ENCODE data around the gene EPM2A.

EPM2A gene

DNA sequence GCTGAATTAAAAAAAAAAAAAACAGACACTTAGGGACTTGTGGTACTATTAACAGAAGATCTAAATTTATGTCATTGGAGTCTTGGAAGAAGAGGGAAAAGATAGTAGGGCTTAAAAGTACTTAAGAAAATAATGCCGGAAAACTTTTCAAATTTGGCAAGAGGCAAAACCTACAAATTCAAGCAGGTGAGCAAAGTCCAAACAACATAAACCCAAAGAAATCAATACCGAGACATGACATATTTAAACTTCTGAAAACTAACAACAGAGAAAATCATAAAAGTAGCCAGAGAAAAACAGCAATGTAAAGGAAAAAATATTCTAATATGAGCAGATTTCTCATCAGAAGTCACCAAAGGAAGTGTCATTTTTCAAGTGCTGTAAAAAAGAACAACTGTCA is 44.4 kb downstream of the EPM2A start:
- no peak for DNase-seq (ENCODE audit: low read depth, low spot score)
- H3K4me3 ChIP-seq (ENCODE audit: low read length) = no peak overlapping the region

DNA sequence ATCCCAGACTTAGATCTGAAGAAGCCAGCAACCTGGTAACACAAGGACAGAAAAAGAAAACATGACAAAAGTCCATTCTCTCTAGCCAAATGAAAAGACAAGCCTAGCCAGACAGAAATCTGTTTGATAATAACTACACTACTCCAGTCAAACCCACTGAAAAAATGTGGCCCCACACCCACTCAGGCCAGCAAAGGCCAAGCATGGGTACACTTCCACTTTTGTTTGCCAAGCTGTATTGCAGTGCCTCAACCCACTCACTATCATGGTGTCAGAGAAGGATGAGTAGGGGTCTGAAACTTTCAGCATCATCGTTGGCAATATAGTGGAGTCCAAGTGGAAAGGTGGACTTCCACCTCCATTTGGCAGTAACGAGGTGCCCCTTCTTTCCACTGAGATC is 45.8 kb downstream of the EPM2A start:
- no peak for DNase-seq (ENCODE audit: low read depth, low spot score)
- H3K4me3 ChIP-seq (ENCODE audit: low read length) = no peak overlapping the region

- H3K4me3 ChIP-seq (ENCODE audit: low read length) = no peak overlapping the region
- DNase-seq (ENCODE audit: low read depth, low spot score) = no peak
Observed at GRCh38 chr6:145688493-145688905, 46.8 kb downstream of the EPM2A start.

- H3K4me3 ChIP-seq (ENCODE audit: low read length) = no peak overlapping the region
- DNase-seq (ENCODE audit: low read depth, low spot score) = no peak
Observed at GRCh38 chr6:145685932-145686331, 49.4 kb downstream of the EPM2A start.

GRCh38 chr6:145681965-145682364 is 53.4 kb downstream of the EPM2A start:
- DNase-seq (ENCODE audit: low read depth, low spot score) = no peak
- no peak overlapping the region for H3K4me3 ChIP-seq (ENCODE audit: low read length)

DNA sequence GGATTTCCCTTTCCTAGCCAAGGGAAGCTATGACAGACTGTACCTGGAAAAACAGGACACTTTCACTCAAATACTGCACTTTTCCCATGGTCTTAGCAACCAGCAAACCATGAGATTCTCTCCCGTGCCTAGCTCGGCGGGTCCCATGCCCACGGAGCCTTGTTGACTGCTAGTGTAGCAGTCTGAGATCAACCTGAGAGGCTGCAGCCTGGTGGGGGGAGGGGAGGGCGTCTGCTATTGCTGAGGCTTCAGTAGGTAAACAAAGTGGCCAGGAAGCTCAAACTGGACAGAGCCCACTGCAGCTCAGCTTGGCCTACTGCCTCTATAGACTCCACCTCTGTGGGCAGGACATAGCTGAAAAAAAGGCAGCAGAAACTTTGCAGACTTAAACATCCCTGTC is 61.8 kb downstream of the EPM2A start:
- no peak for DNase-seq (ENCODE audit: low read depth, low spot score)
- no peak overlapping the region for H3K4me3 ChIP-seq (ENCODE audit: low read length)

- H3K4me3 ChIP-seq (ENCODE audit: low read length) = no peak overlapping the region
Observed at GRCh38 chr6:145670311-145670710, 65.0 kb downstream of the EPM2A start.

GRCh38 chr6:145669627-145670034 is 65.7 kb downstream of the EPM2A start:
- no peak for DNase-seq (ENCODE audit: low read depth, low spot score)

More at GRCh38 chr6:145670311-145670710, 65.0 kb downstream of the EPM2A start:
- no peak for DNase-seq (ENCODE audit: low read depth, low spot score)

GRCh38 chr6:145668844-145669243 is 66.5 kb downstream of the EPM2A start:
- DNase-seq (ENCODE audit: low read depth, low spot score) = no peak
- H3K4me3 ChIP-seq (ENCODE audit: low read length) = no peak overlapping the region

More at GRCh38 chr6:145669627-145670034, 65.7 kb downstream of the EPM2A start:
- no peak overlapping the region for H3K4me3 ChIP-seq (ENCODE audit: low read length)

DNA sequence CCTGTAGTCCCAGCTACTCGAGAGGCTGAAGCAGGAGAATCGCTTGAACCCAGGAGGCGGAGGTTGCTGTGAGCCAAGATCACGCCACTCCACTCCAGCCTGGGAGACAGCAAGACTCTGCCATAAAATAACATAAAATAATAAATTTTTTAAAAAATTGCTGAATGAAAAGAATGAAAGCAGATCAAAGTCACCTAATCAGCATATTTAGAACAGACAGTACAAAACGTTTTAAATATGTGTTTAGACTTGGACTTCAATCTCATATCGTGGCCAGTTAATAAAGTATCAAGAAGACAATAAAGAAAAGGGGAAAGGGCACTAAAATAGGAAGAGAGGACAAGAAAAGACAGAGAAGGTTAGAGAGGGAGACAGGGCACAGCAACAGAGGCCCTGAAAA is 74.6 kb downstream of the EPM2A start:
- DNase-seq (ENCODE audit: low read depth, low spot score) = no peak
- H3K4me3 ChIP-seq (ENCODE audit: low read length) = no peak overlapping the region

GRCh38 chr6:145656128-145656527 is 79.2 kb downstream of the EPM2A start:
- no peak for DNase-seq (ENCODE audit: low read depth, low spot score)
- no peak overlapping the region for H3K4me3 ChIP-seq (ENCODE audit: low read length)

DNA sequence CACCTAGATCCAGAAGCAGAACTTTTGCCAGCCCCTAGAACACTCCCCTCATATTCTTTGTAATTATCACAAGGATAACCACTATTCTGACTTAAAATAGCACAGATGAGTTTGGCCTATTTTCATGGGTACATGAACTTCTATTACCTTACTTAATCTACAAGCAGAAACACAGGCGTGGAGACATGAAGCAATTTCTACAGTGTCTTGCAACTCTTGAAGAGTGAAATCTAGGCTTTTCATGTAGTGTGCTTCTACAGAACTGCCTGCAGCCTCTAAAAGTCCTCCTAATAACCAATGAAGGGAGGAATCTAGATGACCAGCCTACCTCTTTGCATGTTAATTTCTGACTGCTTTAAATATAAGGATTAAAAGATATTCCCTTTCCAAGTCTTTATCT is 82.7 kb downstream of the EPM2A start:
- H3K4me3 ChIP-seq (ENCODE audit: low read length) = no peak overlapping the region
- no peak for DNase-seq (ENCODE audit: low read depth, low spot score)

DNA sequence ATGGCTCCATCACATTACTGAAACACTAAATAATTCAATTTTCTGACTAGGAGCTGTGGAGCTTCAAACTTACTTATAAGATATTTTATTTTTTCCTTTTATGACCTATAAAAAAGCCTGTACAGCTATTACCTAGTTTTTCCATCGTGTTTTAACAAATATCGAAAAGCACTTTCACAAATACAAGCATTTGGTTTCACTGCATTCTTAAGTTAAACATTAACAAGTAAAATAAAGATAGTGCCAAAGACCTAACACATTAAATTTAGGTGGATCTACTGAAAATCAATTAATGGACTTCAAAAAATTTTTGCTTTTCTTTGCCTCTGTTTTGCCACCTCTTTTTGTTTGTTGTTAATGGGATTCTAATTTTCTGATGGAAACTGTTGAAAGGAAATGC is 83.3 kb downstream of the EPM2A start:
- no peak for DNase-seq (ENCODE audit: low read depth, low spot score)
- H3K4me3 ChIP-seq (ENCODE audit: low read length) = no peak overlapping the region

DNA sequence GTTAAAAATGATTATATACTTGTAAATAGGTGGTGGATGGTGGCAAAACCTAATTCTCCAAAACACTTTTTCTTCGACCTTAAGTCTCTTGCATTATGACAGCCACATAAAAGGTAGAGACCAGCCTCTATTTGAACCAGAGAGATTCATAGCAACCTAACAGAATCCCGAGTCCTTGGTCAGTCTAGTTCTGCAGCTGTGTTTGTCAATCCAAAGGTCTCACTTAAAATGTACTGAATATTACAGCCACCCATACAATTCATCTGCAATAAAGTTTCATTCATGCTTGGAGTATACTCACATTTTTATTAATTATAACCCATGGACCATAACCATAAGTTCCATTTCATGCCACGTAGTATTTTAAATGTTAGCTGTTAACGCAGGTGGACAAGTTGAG is 87.2 kb downstream of the EPM2A start:
- no peak overlapping the region for H3K4me3 ChIP-seq (ENCODE audit: low read length)
- no peak for DNase-seq (ENCODE audit: low read depth, low spot score)

DNA sequence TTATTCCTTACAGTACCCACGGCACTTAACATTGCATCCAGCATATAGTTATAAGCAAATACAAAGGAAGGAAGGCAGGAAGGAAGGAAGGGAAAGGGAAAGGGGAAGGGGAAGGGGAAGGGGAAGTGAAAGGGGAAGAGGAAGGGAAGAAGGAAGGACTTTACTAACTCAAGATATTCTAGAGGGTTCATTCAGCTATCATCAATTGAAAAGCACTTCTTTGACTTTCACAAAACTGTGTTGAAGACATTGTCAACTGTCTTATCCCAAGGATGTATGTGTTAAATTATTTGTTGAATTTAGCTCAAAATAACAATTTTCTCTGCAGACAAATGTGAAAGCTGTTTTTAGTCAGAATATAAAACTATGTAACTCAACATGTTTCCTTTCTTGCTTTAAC is 87.7 kb downstream of the EPM2A start:
- no peak for DNase-seq (ENCODE audit: low read depth, low spot score)
- no peak overlapping the region for H3K4me3 ChIP-seq (ENCODE audit: low read length)

- no peak overlapping the region for H3K4me3 ChIP-seq (ENCODE audit: low read length)
- DNase-seq (ENCODE audit: low read depth, low spot score) = no peak
Observed at GRCh38 chr6:145643760-145644159, 91.6 kb downstream of the EPM2A start.

DNA sequence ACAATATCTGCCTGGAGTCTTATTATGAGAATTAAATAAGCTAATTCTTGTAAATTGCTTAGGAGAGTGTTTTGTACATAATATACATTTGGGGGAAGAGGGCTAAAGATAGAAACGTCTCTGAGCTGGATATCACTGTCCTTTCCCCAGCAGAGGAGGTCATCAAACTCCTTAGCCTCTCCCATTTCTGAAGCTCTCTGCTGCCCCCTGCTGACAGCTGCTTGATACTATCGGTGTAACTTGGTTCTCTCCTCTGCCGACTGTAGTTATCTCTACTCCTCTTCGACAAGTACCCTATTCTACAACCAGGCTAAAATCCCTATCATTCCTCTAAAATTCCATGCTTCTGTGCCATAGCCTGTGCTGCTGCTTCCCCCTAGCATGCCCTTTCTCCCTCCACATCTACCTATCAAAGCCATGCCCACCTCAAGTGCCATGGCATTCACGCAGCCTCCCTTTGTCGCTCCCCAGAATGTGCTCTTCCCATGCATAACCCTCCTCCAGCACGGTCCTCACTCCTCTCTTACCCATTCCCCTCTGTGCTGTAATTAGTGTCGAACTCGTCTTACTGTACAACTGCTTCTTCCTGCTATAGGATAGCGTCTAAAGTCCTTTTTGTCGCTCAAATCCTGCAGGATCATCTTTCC is 101.2 kb downstream of the EPM2A start:
- DNase-seq (ENCODE audit: low read depth, low spot score) = peak; percentile 59
- H3K4me3 ChIP-seq (ENCODE audit: low read length) = no peak overlapping the region

DNA sequence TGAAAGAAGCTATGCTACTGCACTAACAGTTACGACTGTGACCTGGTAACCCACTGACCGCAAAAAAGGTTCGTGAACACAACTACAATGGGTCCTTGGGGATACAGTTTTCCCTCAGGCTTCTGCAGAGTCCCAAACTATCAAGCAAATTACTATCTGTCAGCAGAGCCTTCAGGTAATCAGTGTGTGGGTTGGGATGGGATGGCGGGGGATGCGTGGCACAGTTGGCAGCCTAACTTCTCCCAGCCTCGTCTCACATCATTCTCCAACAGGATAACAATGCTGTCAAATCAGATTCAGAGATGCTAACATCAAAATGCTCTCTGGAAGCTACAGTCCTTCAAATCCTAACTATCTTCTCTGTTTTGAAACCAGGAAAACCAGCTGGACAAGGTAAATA is 102.3 kb downstream of the EPM2A start:
- DNase-seq (ENCODE audit: low read depth, low spot score) = no peak
- no peak overlapping the region for H3K4me3 ChIP-seq (ENCODE audit: low read length)

GRCh38 chr6:145631374-145631773 is 103.9 kb downstream of the EPM2A start:
- H3K4me3 ChIP-seq (ENCODE audit: low read length) = no peak overlapping the region
- DNase-seq (ENCODE audit: low read depth, low spot score) = no peak

GRCh38 chr6:145630598-145630997 is 104.7 kb downstream of the EPM2A start:
- no peak overlapping the region for H3K4me3 ChIP-seq (ENCODE audit: low read length)
- no peak for DNase-seq (ENCODE audit: low read depth, low spot score)

- DNase-seq (ENCODE audit: low read depth, low spot score) = no peak
- H3K4me3 ChIP-seq (ENCODE audit: low read length) = no peak overlapping the region
Observed at GRCh38 chr6:145629478-145629877, 105.8 kb downstream of the EPM2A start.

GRCh38 chr6:145627451-145627850 is 107.9 kb downstream of the EPM2A start:
- H3K4me3 ChIP-seq (ENCODE audit: low read length) = no peak overlapping the region
- no peak for DNase-seq (ENCODE audit: low read depth, low spot score)
